ENCODE measurements around the gene HTT-AS.

The HTT-AS gene

GRCh38 chr4:3029464-3029863, 44.9 kb downstream of the HTT-AS start:
- DNase-seq (ENCODE audit: low read depth): no peak
- no peak overlapping the region for H3K4me3 ChIP-seq (replicated peaks; ENCODE audit: low read depth, low read length)
- TF ChIP-seq, protein P1, sequence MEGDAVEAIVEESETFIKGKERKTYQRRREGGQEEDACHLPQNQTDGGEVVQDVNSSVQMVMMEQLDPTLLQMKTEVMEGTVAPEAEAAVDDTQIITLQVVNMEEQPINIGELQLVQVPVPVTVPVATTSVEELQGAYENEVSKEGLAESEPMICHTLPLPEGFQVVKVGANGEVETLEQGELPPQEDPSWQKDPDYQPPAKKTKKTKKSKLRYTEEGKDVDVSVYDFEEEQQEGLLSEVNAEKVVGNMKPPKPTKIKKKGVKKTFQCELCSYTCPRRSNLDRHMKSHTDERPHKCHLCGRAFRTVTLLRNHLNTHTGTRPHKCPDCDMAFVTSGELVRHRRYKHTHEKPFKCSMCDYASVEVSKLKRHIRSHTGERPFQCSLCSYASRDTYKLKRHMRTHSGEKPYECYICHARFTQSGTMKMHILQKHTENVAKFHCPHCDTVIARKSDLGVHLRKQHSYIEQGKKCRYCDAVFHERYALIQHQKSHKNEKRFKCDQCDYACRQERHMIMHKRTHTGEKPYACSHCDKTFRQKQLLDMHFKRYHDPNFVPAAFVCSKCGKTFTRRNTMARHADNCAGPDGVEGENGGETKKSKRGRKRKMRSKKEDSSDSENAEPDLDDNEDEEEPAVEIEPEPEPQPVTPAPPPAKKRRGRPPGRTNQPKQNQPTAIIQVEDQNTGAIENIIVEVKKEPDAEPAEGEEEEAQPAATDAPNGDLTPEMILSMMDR (IDR thresholded peaks at IDR 0.05; ENCODE audit: low read length, missing control alignments): no peak

GRCh38 chr4:3026540-3026939, 47.8 kb downstream of the HTT-AS start:
- no peak overlapping the region for H3K4me3 ChIP-seq (replicated peaks; ENCODE audit: low read depth, low read length)
- no peak for DNase-seq (ENCODE audit: low read depth)
- TF ChIP-seq, protein P1 (IDR thresholded peaks at IDR 0.05; ENCODE audit: low read length, missing control alignments): no peak

DNA sequence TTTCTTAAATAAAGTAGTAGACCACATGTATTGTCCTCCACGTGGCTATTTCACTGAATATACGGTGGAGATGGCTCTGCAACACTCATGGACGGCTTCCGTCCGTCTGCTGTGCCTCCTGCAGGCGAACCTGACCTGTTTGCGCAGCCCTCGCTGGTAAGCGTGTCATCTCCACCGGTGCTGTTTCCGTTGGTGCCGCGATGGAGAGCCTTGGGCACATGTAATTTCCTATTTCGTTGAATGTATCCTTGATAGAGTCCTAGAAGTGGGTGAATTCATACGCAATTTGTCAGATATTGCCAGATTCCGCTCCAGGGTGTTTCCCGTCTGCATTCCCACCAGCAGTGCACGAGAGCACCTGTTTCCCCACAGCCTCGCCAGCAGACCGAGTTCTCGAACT, 48.5 kb downstream of the HTT-AS start:
- TF ChIP-seq, protein P1 (IDR thresholded peaks at IDR 0.05; ENCODE audit: low read length, missing control alignments): no peak
- H3K4me3 ChIP-seq (replicated peaks; ENCODE audit: low read depth, low read length): no peak overlapping the region
- DNase-seq (ENCODE audit: low read depth): no peak

GRCh38 chr4:3022651-3023050, 51.7 kb downstream of the HTT-AS start:
- TF ChIP-seq, protein P1 (IDR thresholded peaks at IDR 0.05; ENCODE audit: low read length, missing control alignments): no peak

DNA sequence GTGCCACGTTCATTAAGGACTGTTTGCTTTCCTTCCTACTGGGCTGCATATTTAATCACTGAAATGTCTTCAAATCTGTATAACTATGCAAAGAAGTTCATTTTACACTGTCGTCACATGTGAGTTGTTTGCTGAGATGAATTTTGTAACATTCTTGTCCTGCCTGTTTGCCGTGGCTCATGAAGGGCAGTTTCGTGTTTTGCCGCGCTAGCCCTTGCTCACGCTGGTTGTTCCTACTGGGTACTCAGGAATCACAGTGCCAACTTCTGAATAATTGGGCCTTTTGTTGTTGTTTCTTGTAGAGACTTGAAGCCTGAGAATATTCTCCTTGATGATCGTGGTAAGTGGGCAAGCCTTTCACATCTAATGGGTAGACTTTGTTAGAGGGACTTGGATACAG, 52.2 kb downstream of the HTT-AS start:
- no peak overlapping the region for H3K4me3 ChIP-seq (replicated peaks; ENCODE audit: low read depth, low read length)
- TF ChIP-seq, protein P1 (IDR thresholded peaks at IDR 0.05; ENCODE audit: low read length, missing control alignments): no peak
- DNase-seq (ENCODE audit: low read depth): no peak

More at GRCh38 chr4:3022651-3023050, 51.7 kb downstream of the HTT-AS start:
- no peak overlapping the region for H3K4me3 ChIP-seq (replicated peaks; ENCODE audit: low read depth, low read length)
- no peak for DNase-seq (ENCODE audit: low read depth)

DNA sequence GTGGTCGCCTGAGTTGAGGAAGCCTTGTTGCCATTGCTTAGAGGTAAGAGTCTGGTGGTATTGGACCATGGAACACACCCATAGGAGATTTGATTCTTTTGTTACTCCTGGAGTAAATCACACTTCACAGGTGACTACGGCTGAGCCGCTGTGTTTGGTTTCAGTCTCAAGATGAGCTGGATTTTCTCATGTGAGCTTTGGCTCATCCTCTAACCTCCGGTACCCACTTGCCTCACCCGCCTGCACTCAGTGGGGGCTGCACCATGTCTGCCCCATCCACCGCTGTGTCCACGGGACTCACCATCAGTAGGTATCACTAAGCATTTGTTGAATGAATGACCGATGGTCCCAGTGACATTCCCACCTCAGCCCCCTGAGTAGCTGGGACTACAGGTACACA, 52.7 kb downstream of the HTT-AS start:
- H3K4me3 ChIP-seq (replicated peaks; ENCODE audit: low read depth, low read length): no peak overlapping the region
- no peak for DNase-seq (ENCODE audit: low read depth)
- TF ChIP-seq, protein P1 (IDR thresholded peaks at IDR 0.05; ENCODE audit: low read length, missing control alignments): no peak

GRCh38 chr4:3021127-3021526, 53.2 kb downstream of the HTT-AS start:
- no peak for DNase-seq (ENCODE audit: low read depth)
- TF ChIP-seq, protein P1 (IDR thresholded peaks at IDR 0.05; ENCODE audit: low read length, missing control alignments): no peak

More at GRCh38 chr4:3021127-3021526, 53.2 kb downstream of the HTT-AS start:
- H3K4me3 ChIP-seq (replicated peaks; ENCODE audit: low read depth, low read length): no peak overlapping the region

All from fibroblast of pulmonary artery (primary cell).